Measurements from ENCODE around the gene SLC30A3. TPM values are rescaled to one million over a fixed set of nuclear protein-coding genes. Genes with fewer than 3 reads are reported as not detected.

Gene SLC30A3
- total RNA-seq, 3 donors from 2014 or later (not counting 1 experiment from before 2014, with no cell fraction given): not detected

GRCh38 chr2:27265536-27265870 lies 2.7 kb upstream of the SLC30A3 start:
- H3K4me3 Mint-ChIP-seq: peak overlapping the region; percentile 21
- TF ChIP-seq CTCF (IDR thresholded peaks at IDR 0.05): no peak

GRCh38 chr2:27264753-27265535 lies 2.1 kb upstream of the SLC30A3 start:
- Histone ChIP-seq H3K4me3 (ENCODE audit: low read length) (peak overlapping the region; percentile 13), H3K9me3 (ENCODE audit: control insufficient read depth, insufficient read depth, low read length) (no peaks in the 10 kb centered on the region), H3K27ac (ENCODE audit: low read length) (no peak overlapping the region), H3K27me3 (ENCODE audit: control insufficient read depth, insufficient read depth, low read length) (peaks cover 31% of the 10 kb centered on the region), H3K4me1 (ENCODE audit: control insufficient read depth, insufficient read depth, low read length) (peaks cover 29% of the 10 kb centered on the region), H3K36me3 (ENCODE audit: control insufficient read depth, insufficient read depth, low read length) (no peaks in the 10 kb centered on the region)
- H3K27me3 Mint-ChIP-seq (ENCODE audit: low read depth in 2 of 2): peaks cover 42 to 44% of the 10 kb centered on the region in 2 donors
- H3K36me3 Mint-ChIP-seq: no peaks in the 10 kb centered on the region
- no peaks in the 10 kb centered on the region for H3K9me3 Mint-ChIP-seq
- peak overlapping the region; percentile 55 for H3K4me3 Mint-ChIP-seq
- DNase-seq (peak; percentile 33 to 87), ATAC-seq (peak; percentile 54 to 79 (median 71))
- intact Hi-C loops (cut with micrococcal nuclease): no loop called here
- H3K4me1 Mint-ChIP-seq: peaks cover 22 to 27% of the 10 kb centered on the region in 2 donors
- H3K27ac Mint-ChIP-seq: no peak overlapping the region
- 6% methylated on average over 56 of the region's 56 CpGs for WGBS (ENCODE audit: insufficient coverage)
- TF ChIP-seq CTCF (IDR thresholded peaks at IDR 0.05): peak; percentile 17

More at GRCh38 chr2:27265536-27265870, 2.7 kb upstream of the SLC30A3 start:
- Mint-ChIP-seq H3K27me3 (ENCODE audit: low read depth in 2 of 2) (peaks cover 36 to 40% of the 10 kb centered on the region in 2 donors), H3K36me3 (no peaks in the 10 kb centered on the region), H3K27ac (no peak overlapping the region), H3K9me3 (no peaks in the 10 kb centered on the region), H3K4me1 (peaks cover 22 to 27% of the 10 kb centered on the region in 2 donors)
- no peaks in the 10 kb centered on the region for H3K9me3 ChIP-seq (ENCODE audit: control insufficient read depth, insufficient read depth, low read length)
- no peak for ATAC-seq
- peaks cover 29% of the 10 kb centered on the region for H3K4me1 ChIP-seq (ENCODE audit: control insufficient read depth, insufficient read depth, low read length)
- no peaks in the 10 kb centered on the region for H3K36me3 ChIP-seq (ENCODE audit: control insufficient read depth, insufficient read depth, low read length)
- no peak overlapping the region for H3K27ac ChIP-seq (ENCODE audit: low read length)
- H3K27me3 ChIP-seq (ENCODE audit: control insufficient read depth, insufficient read depth, low read length): peaks cover 27% of the 10 kb centered on the region
- intact Hi-C loops (cut with micrococcal nuclease): no loop called here
- DNase-seq: no peak
- no peak overlapping the region for H3K4me3 ChIP-seq (ENCODE audit: low read length)

GRCh38 chr2:27264253-27264752 lies 1.5 kb upstream of the SLC30A3 start:
- no peaks in the 10 kb centered on the region for H3K36me3 ChIP-seq (ENCODE audit: control insufficient read depth, insufficient read depth, low read length)
- Mint-ChIP-seq H3K27me3 (ENCODE audit: low read depth in 2 of 2) (peaks cover 41 to 44% of the 10 kb centered on the region in 2 donors), H3K4me1 (peaks cover 22 to 27% of the 10 kb centered on the region in 2 donors), H3K27ac (no peak overlapping the region), H3K4me3 (peak overlapping the region; percentile 91), H3K9me3 (no peaks in the 10 kb centered on the region), H3K36me3 (no peaks in the 10 kb centered on the region)
- H3K27me3 ChIP-seq (ENCODE audit: control insufficient read depth, insufficient read depth, low read length): peaks cover 32% of the 10 kb centered on the region
- DNase-seq (peak in 1 of 2 donors; percentile 63), ATAC-seq (peak in 2 of 3 donors; percentile 34 to 51)
- no peak overlapping the region for H3K27ac ChIP-seq (ENCODE audit: low read length)
- peaks cover 29% of the 10 kb centered on the region for H3K4me1 ChIP-seq (ENCODE audit: control insufficient read depth, insufficient read depth, low read length)
- no peak for TF ChIP-seq CTCF (IDR thresholded peaks at IDR 0.05)
- H3K9me3 ChIP-seq (ENCODE audit: control insufficient read depth, insufficient read depth, low read length): no peaks in the 10 kb centered on the region
- intact Hi-C loops (cut with micrococcal nuclease): no loop called here
- 2% methylated on average over 36 of the region's 38 CpGs for WGBS (ENCODE audit: insufficient coverage)
- peak overlapping the region; percentile 13 for H3K4me3 ChIP-seq (ENCODE audit: low read length)
